Effector CD8-positive, alpha-beta T cell (primary cell): ENCODE data around the gene SDF4.
"Not testable (repeated sequence)": the region's sequence is repeated elsewhere in the genome, so short reads cannot be mapped to it uniquely, and the experiment has no call there.

Experiments
- DNase-seq: peaks from one replicate; lab custom pipeline; 2025; lab: John Stamatoyannopoulos, UW

The SDF4 gene

GRCh38 chr1:1198423-1199140, 33.2 kb downstream of the SDF4 start:
- DNase-seq: no peak

GRCh38 chr1:1197551-1198422, 34.0 kb downstream of the SDF4 start:
- DNase-seq: no peak

- no peak for DNase-seq
These were observed 34.7 kb downstream of the SDF4 start for GRCh38 chr1:1197188-1197500.

- no peak for DNase-seq
These were observed 35.2 kb downstream of the SDF4 start for GRCh38 chr1:1196431-1197187.

GRCh38 chr1:1195726-1196125, 36.1 kb downstream of the SDF4 start:
- not testable (repeated sequence) for DNase-seq

GRCh38 chr1:1194723-1195122, 37.1 kb downstream of the SDF4 start:
- DNase-seq: no peak

- no peak for DNase-seq
These were observed 40.1 kb downstream of the SDF4 start for GRCh38 chr1:1191734-1192133.

- no peak for DNase-seq
These were observed 42.7 kb downstream of the SDF4 start for GRCh38 chr1:1189111-1189510.

- no peak for DNase-seq
These were observed 43.9 kb downstream of the SDF4 start for GRCh38 chr1:1187938-1188337.

GRCh38 chr1:1185101-1185765, 46.6 kb downstream of the SDF4 start:
- no peak for DNase-seq

- no peak for DNase-seq
These were observed 47.7 kb downstream of the SDF4 start for GRCh38 chr1:1183833-1184775.

- DNase-seq: no peak
These were observed 48.5 kb downstream of the SDF4 start for GRCh38 chr1:1183221-1183747.

GRCh38 chr1:1182491-1183220, 49.1 kb downstream of the SDF4 start:
- no peak for DNase-seq

GRCh38 chr1:1181938-1182410, 49.8 kb downstream of the SDF4 start:
- no peak for DNase-seq

- no peak for DNase-seq
These were observed 50.5 kb downstream of the SDF4 start for GRCh38 chr1:1181129-1181937.

- no peak for DNase-seq
These were observed 51.6 kb downstream of the SDF4 start for GRCh38 chr1:1179983-1180861.

- DNase-seq: no peak
These were observed 52.3 kb downstream of the SDF4 start for GRCh38 chr1:1179346-1179982.
